ENCODE measurements around the gene SERTM1. TPM values are rescaled to one million over a fixed set of nuclear protein-coding genes. Genes with fewer than 3 reads are reported as not detected.

Gene SERTM1
- total RNA-seq, 1 donor from 2014 or later = 5.9 TPM

GRCh38 chr13:36710396-36710795 is 36.6 kb downstream of the SERTM1 start:
- Histone ChIP-seq H3K4me1 (no peaks in the 10 kb centered on the region), H3K4me3 (no peak overlapping the region), H3K36me3 (no peaks in the 10 kb centered on the region), H3K27ac (no peak overlapping the region), H3K9me3 (no peaks in the 10 kb centered on the region), H3K27me3 (no peaks in the 10 kb centered on the region)
- no peak for DNase-seq
- ATAC-seq = no peak
- intact Hi-C loops (cut with DNase I) = no loop called here
- TF ChIP-seq, protein P1, sequence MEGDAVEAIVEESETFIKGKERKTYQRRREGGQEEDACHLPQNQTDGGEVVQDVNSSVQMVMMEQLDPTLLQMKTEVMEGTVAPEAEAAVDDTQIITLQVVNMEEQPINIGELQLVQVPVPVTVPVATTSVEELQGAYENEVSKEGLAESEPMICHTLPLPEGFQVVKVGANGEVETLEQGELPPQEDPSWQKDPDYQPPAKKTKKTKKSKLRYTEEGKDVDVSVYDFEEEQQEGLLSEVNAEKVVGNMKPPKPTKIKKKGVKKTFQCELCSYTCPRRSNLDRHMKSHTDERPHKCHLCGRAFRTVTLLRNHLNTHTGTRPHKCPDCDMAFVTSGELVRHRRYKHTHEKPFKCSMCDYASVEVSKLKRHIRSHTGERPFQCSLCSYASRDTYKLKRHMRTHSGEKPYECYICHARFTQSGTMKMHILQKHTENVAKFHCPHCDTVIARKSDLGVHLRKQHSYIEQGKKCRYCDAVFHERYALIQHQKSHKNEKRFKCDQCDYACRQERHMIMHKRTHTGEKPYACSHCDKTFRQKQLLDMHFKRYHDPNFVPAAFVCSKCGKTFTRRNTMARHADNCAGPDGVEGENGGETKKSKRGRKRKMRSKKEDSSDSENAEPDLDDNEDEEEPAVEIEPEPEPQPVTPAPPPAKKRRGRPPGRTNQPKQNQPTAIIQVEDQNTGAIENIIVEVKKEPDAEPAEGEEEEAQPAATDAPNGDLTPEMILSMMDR (IDR thresholded peaks at IDR 0.05) = no peak

GRCh38 chr13:36712290-36712689 is 38.5 kb downstream of the SERTM1 start:
- H3K4me1 ChIP-seq = no peaks in the 10 kb centered on the region
- intact Hi-C loops (cut with DNase I) = no loop called here
- no peak for ATAC-seq

GRCh38 chr13:36712770-36713169 is 39.0 kb downstream of the SERTM1 start:
- Histone ChIP-seq H3K9me3 (no peaks in the 10 kb centered on the region), H3K36me3 (no peaks in the 10 kb centered on the region), H3K27me3 (no peaks in the 10 kb centered on the region), H3K27ac (no peak overlapping the region), H3K4me1 (no peaks in the 10 kb centered on the region), H3K4me3 (no peak overlapping the region)
- DNase-seq (no peak), ATAC-seq (no peak)
- TF ChIP-seq, protein P1 (IDR thresholded peaks at IDR 0.05) = no peak
- intact Hi-C loops (cut with DNase I) = no loop called here

More at GRCh38 chr13:36712290-36712689, 38.5 kb downstream of the SERTM1 start:
- Histone ChIP-seq H3K27me3 (no peaks in the 10 kb centered on the region), H3K36me3 (no peaks in the 10 kb centered on the region), H3K9me3 (no peaks in the 10 kb centered on the region), H3K4me3 (no peak overlapping the region), H3K27ac (no peak overlapping the region)
- DNase-seq = no peak
- TF ChIP-seq, protein P1 (IDR thresholded peaks at IDR 0.05) = no peak

GRCh38 chr13:36713887-36714286 is 40.1 kb downstream of the SERTM1 start:
- TF ChIP-seq, protein P1 (IDR thresholded peaks at IDR 0.05) = no peak
- Histone ChIP-seq H3K27ac (no peak overlapping the region), H3K4me1 (no peaks in the 10 kb centered on the region), H3K27me3 (no peaks in the 10 kb centered on the region), H3K9me3 (no peaks in the 10 kb centered on the region), H3K4me3 (no peak overlapping the region), H3K36me3 (no peaks in the 10 kb centered on the region)
- DNase-seq (no peak), ATAC-seq (no peak)
- intact Hi-C loops (cut with DNase I) = no loop called here

DNA sequence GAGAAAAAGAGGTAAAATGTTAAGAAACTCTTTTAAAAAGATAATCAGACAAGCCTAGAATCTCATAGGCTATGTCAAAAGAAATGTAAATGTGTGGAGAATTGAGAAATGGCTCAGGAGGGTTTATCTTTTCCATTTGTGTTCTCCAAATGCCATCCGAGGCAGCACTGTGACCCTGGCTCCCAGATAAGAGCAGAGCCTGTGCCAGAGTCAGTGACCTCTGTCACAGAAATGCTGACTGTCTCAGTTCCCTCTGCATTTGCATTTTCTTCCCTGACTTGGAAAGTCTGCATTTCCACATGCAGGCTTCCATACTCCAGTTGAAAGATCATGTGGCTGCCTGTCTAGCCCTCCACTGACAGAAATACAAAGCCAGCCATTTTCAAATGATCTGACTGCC is 42.0 kb downstream of the SERTM1 start:
- TF ChIP-seq, protein P1 (IDR thresholded peaks at IDR 0.05) = no peak

GRCh38 chr13:36717017-36717416 is 43.2 kb downstream of the SERTM1 start:
- TF ChIP-seq, protein P1 (IDR thresholded peaks at IDR 0.05) = no peak
- ATAC-seq = no peak
- Histone ChIP-seq H3K27me3 (no peaks in the 10 kb centered on the region), H3K36me3 (no peaks in the 10 kb centered on the region), H3K4me1 (no peaks in the 10 kb centered on the region), H3K27ac (no peak overlapping the region), H3K4me3 (no peak overlapping the region), H3K9me3 (no peaks in the 10 kb centered on the region)
- intact Hi-C loops (cut with DNase I) = no loop called here
- no peak for DNase-seq

More for the DNA sequence above, 42.0 kb downstream of the SERTM1 start:
- H3K9me3 ChIP-seq = no peaks in the 10 kb centered on the region
- no peaks in the 10 kb centered on the region for H3K36me3 ChIP-seq
- DNase-seq = no peak
- no peaks in the 10 kb centered on the region for H3K27me3 ChIP-seq
- H3K4me3 ChIP-seq = no peak overlapping the region
- no peaks in the 10 kb centered on the region for H3K4me1 ChIP-seq
- no peak for ATAC-seq
- intact Hi-C loops (cut with DNase I) = no loop called here
- H3K27ac ChIP-seq = no peak overlapping the region
